ENCODE measurements around the gene SLC12A8. TPM values are rescaled to one million over a fixed set of nuclear protein-coding genes. Genes with fewer than 3 reads are reported as not detected.

Gene SLC12A8
- total and polyA plus RNA-seq, 9 of the 15 experiments (the other 6 are each of a cell fraction or from before 2014, with no cell fraction given), result 0.04 to 0.33 (median 0.09) TPM; not detected in 4

DNA sequence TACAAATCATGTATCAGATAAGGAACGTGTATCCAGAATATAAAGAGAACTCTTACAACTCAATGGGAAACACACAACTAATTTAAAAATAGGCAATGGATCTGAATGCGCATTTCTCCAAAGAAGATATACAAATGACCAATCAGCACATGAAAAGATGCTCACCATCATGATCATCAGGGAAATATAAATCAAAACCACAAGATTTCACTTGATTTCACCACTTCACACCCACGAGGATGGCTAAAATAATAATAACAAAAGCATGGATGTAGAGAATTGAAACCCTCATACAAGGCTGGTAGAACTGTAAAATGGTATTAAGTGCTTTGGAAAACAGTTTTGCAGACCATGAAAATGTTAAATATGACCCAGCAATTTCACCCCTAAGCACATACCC, 26.7 kb upstream of the SLC12A8 start:
- FAIRE-seq, result no peak
- Histone ChIP-seq H3K4me1 (replicated peaks in 1 of 2; ENCODE audit: control insufficient read depth in 2 of 2, insufficient read depth in 2 of 2, low read length in 2 of 2) (no peaks in the 10 kb centered on the region), H3K27ac (ENCODE audit: extremely low read depth, low read depth, low read length) (no peak overlapping the region), H3K9ac (ENCODE audit: insufficient read depth in 1 of 2, low read depth in 2 of 2, low read length in 2 of 2) (no peak overlapping the region), H3K4me2 (ENCODE audit: insufficient read depth, low read length) (no peak overlapping the region), H2AFZ (ENCODE audit: low read depth, low read length) (no peak overlapping the region), H3K9me3 (replicated peaks; ENCODE audit: control insufficient read depth, insufficient read depth, low read depth, low read length) (no peaks in the 10 kb centered on the region), H3K27me3 (ENCODE audit: control insufficient read depth in 2 of 2, insufficient read depth in 2 of 2, low read length in 2 of 2) (no peaks in the 10 kb centered on the region), H3K36me3 (ENCODE audit: control insufficient read depth, insufficient read depth, low read length) (0 out of 3 replicates have a peak, but pooled peaks cover 2% of the 10 kb centered on the region), H3K9me1 (ENCODE audit: control insufficient read depth, insufficient read depth, low read length) (no peaks in the 10 kb centered on the region), H3K4me3 (no peak overlapping the region), H4K20me1 (replicated peaks; ENCODE audit: control insufficient read depth, insufficient read depth, low read length) (no peaks in the 10 kb centered on the region), H3K79me2 (ENCODE audit: control insufficient read depth, insufficient read depth, low read length) (no peaks in the 10 kb centered on the region)
- in situ Hi-C loops (cut with MboI) (no loop called here), intact Hi-C loops (cut with micrococcal nuclease) (no loop called here)
- BruUV-seq (replicated peaks), result no TSS peak
- ChIA-PET CTCF (ENCODE audit: low intra/inter-chr PET ratio) (no interaction called here), POLR2A (no interaction called here)
- no peak for ATAC-seq
- TF ChIP-seq SMAD1 (IDR thresholded peaks at IDR 0.05; ENCODE audit: low read depth, low read length, partially characterized antibody) (no peak), TAF9B (IDR thresholded peaks at IDR 0.05; ENCODE audit: partially characterized antibody) (no peak), JUND (IDR thresholded peaks at IDR 0.05; ENCODE audit: borderline replicate concordance, low read depth, low read length) (no peak), JUND (tag; IDR thresholded peaks at IDR 0.05; ENCODE audit: borderline replicate concordance, low read depth, low read length) (no peak), ZBTB49 (CRISPR knock-in tag; IDR thresholded peaks at IDR 0.05; ENCODE audit: borderline replicate concordance) (no peak)
- WGBS (ENCODE audit: insufficient coverage, low coverage, missing lambda C conversion rate), result 61% methylated on average over 3 of the region's 3 CpGs
- no peak for DNase-seq (ENCODE audit: extremely low read depth in 1 of 4, low spot score in 3 of 4)
